Endodermal cell (in vitro differentiated cells): Measurements from ENCODE around the gene KATNB1. TPM values are rescaled to one million over a fixed set of nuclear protein-coding genes. Genes with fewer than 3 reads are reported as not detected.
A peak's percentile ranks its signal among the peaks of the same experiment; 100 is the strongest.

ENCODE experiments used
- DNase-seq: peaks from one replicate; pipeline ENCODE4 v3.0.0-alpha.2; 2017
- H3K27ac ChIP-seq: 2 replicates; pipeline ENCODE4 v1.5.1; 2013; ENCODE audit warnings: mild to moderate bottlenecking, low read depth, low read length, moderate library complexity
- H3K27me3 ChIP-seq: 2 replicates; pipeline ENCODE4 v1.6.1; 2013; ENCODE audit warnings: mild to moderate bottlenecking, low read length, moderate library complexity; ENCODE audit not compliant: insufficient read depth, control insufficient read depth, poor library complexity, severe bottlenecking
- H3K36me3 ChIP-seq: 2 replicates; pipeline ENCODE4 v1.7.0; 2013; ENCODE audit warnings: mild to moderate bottlenecking, low read length, moderate library complexity; ENCODE audit not compliant: control insufficient read depth, insufficient read depth
- H3K4me1 ChIP-seq: one replicate; pipeline ENCODE4 v1.7.0; 2013; ENCODE audit warnings: low read length; ENCODE audit not compliant: control insufficient read depth, insufficient read depth
- H3K4me3 ChIP-seq: 2 replicates; pipeline ENCODE4 v1.5.1; 2013; ENCODE audit warnings: mild to moderate bottlenecking, low read length, moderate library complexity
- H3K9ac ChIP-seq: 2 replicates; pipeline ENCODE4 v1.6.1; 2013; ENCODE audit warnings: mild to moderate bottlenecking, low read length, moderate library complexity; ENCODE audit not compliant: poor library complexity, severe bottlenecking; ENCODE audit errors: extremely low read depth
- H3K9me3 ChIP-seq: 2 replicates; pipeline ENCODE4 v1.6.1; 2013; ENCODE audit warnings: mild to moderate bottlenecking, low read length, moderate library complexity; ENCODE audit not compliant: control insufficient read depth
- H3K27ac Mint-ChIP-seq: 2 replicates; pipeline ENCODE4 v1.8.0; 2020; ENCODE audit warnings: mixed read lengths
- H3K27me3 Mint-ChIP-seq: 2 replicates; pipeline ENCODE4 v1.8.0; 2021; ENCODE audit warnings: mild to moderate bottlenecking, mixed read lengths; ENCODE audit not compliant: insufficient read depth
- H3K36me3 Mint-ChIP-seq: 2 replicates; pipeline ENCODE4 v1.8.0; 2020; ENCODE audit warnings: low read depth, mixed read lengths
- H3K4me1 Mint-ChIP-seq: 2 replicates; pipeline ENCODE4 v1.8.0; 2020; ENCODE audit warnings: mixed read lengths
- H3K4me3 Mint-ChIP-seq: 2 replicates; pipeline ENCODE4 v1.8.0; 2020; ENCODE audit warnings: mild to moderate bottlenecking, moderate library complexity, mixed read lengths
- H3K9me3 Mint-ChIP-seq: 2 replicates; pipeline ENCODE4 v1.8.0; 2020; ENCODE audit warnings: mild to moderate bottlenecking, mixed read lengths
- CTCF ChIP-seq: fragments of 200-600 bp; sonication (generic); conservative IDR thresholded peaks from 2 replicates; pipeline ENCODE4 v1.5.0; 2021; ENCODE audit warnings: antibody characterized with exemption, mild to moderate bottlenecking
- WGBS, 2 experiments: methylation state at CpG; one replicate each; pipeline versions ENCODE4 v1.1.5 to v1.1.7; 2013; ENCODE audit warnings: missing lambda C conversion rate in 2 of 2, mixed read lengths in 1 of 2; ENCODE audit not compliant: insufficient coverage in 1 of 2, insufficient read length in 1 of 2; 5-methylcytosine and 5-hydroxymethylcytosine counted together
- total RNA-seq, 2 donors: library from RNA; stranded (reverse); fragmentation: NEBNext Ultra II Directional in 1 of 2; extraction: Animal tissue kit (Norgen Biotek cat#: 25700) in 1 of 2; gene quantifications; 2 replicates in 1 of 2; 3 replicates in 1 of 2; pipeline ENCODE4 v1.2.1, GENCODE V29; 2021

Gene KATNB1
- total RNA-seq, 2 donors from 2014 or later, result 26.1 to 32.4 TPM

- Histone ChIP-seq H3K27ac (no peak overlapping the region), H3K4me1 (no peaks in the 10 kb centered on the region), H3K9me3 (no peaks in the 10 kb centered on the region), H3K4me3 (no peak overlapping the region), H3K36me3 (no peaks in the 10 kb centered on the region), H3K27me3 (no peaks in the 10 kb centered on the region), H3K9ac (no peak overlapping the region)
- no peak overlapping the region for H3K27ac Mint-ChIP-seq
- peaks cover 10% of the 10 kb centered on the region for H3K4me1 Mint-ChIP-seq
- no peaks in the 10 kb centered on the region for H3K36me3 Mint-ChIP-seq
- 65 to 68% methylated on average over 7 to 10 of the region's 10 CpGs for WGBS, 2 experiments
- no peak for TF ChIP-seq CTCF
- peaks cover 1% of the 10 kb centered on the region for H3K27me3 Mint-ChIP-seq
- DNase-seq, result no peak
- peak overlapping the region; percentile 51 for H3K4me3 Mint-ChIP-seq
- H3K9me3 Mint-ChIP-seq, result no peaks in the 10 kb centered on the region
Measured at GRCh38 chr16:57694231-57694724, 41.3 kb upstream of the KATNB1 start.

- no peak for TF ChIP-seq CTCF
- Mint-ChIP-seq H3K4me3 (peak within 1 kb of the TSS; percentile 51), H3K27me3 (peaks cover 4% of the 10 kb centered on the region), H3K36me3 (no peaks in the 10 kb centered on the region), H3K27ac (peak within 1 kb of the TSS; percentile 75), H3K4me1 (peaks cover 3% of the 10 kb centered on the region), H3K9me3 (no peaks in the 10 kb centered on the region)
- WGBS, 2 experiments, result 42 to 75% methylated on average over 2 to 7 of the region's 8 CpGs
- no peaks in the 10 kb centered on the region for H3K36me3 ChIP-seq
- peak; percentile 89 for DNase-seq
- no peaks in the 10 kb centered on the region for H3K4me1 ChIP-seq
- no peaks in the 10 kb centered on the region for H3K9me3 ChIP-seq
- H3K27me3 ChIP-seq, result no peaks in the 10 kb centered on the region
- H3K4me3 ChIP-seq, result peak within 1 kb of the TSS; percentile 55
- H3K27ac ChIP-seq, result no peak within 1 kb of the TSS
- no peak within 1 kb of the TSS for H3K9ac ChIP-seq
Measured at GRCh38 chr16:57694725-57695679, 40.6 kb upstream of the KATNB1 start, which contains the start of gene DRC7. Gene DRC7 (plus strand): TSS chr16:57694806. CDS start chr16:57697950, 3,144 bp downstream.

- Histone ChIP-seq H3K9me3 (no peaks in the 10 kb centered on the region), H3K27me3 (no peaks in the 10 kb centered on the region), H3K36me3 (no peaks in the 10 kb centered on the region), H3K4me3 (no peak overlapping the region), H3K4me1 (no peaks in the 10 kb centered on the region), H3K9ac (no peak overlapping the region), H3K27ac (no peak overlapping the region)
- H3K27ac Mint-ChIP-seq, result no peak overlapping the region
- WGBS, 2 experiments, result 86 to 88% methylated on average over 5 of the region's 5 CpGs
- DNase-seq, result no peak
- peaks cover 4% of the 10 kb centered on the region for H3K27me3 Mint-ChIP-seq
- TF ChIP-seq CTCF, result no peak
- no peak overlapping the region for H3K4me3 Mint-ChIP-seq
- H3K9me3 Mint-ChIP-seq, result no peaks in the 10 kb centered on the region
- no peaks in the 10 kb centered on the region for H3K36me3 Mint-ChIP-seq
- peaks cover 3% of the 10 kb centered on the region for H3K4me1 Mint-ChIP-seq
Measured at GRCh38 chr16:57695680-57696069, 39.9 kb upstream of the KATNB1 start.
